ENCODE results near the gene TCERG1.
"Not testable (repeated sequence)": the region's sequence is repeated elsewhere in the genome, so short reads cannot be mapped to it uniquely, and the experiment has no call there.

Gene TCERG1

GRCh38 chr5:146519554-146519953, 72.4 kb downstream of the TCERG1 start:
- no peak for DNase-seq

GRCh38 chr5:146520731-146521130, 73.6 kb downstream of the TCERG1 start:
- no peak for DNase-seq

- no peak for DNase-seq
Measured at GRCh38 chr5:146521403-146522106, 74.4 kb downstream of the TCERG1 start.

- DNase-seq, result no peak
Measured at GRCh38 chr5:146523698-146524097, 76.6 kb downstream of the TCERG1 start.

- DNase-seq, result no peak
Measured at GRCh38 chr5:146527785-146528184, 80.7 kb downstream of the TCERG1 start.

GRCh38 chr5:146528236-146528635, 81.1 kb downstream of the TCERG1 start:
- peak in 3 of 56 donors; percentile 7 to 42 (median 10) for DNase-seq

GRCh38 chr5:146529984-146530383, 82.9 kb downstream of the TCERG1 start:
- DNase-seq, result no peak

- peak in 45 of 56 donors; percentile 1 to 83 (median 28) for DNase-seq
Measured at GRCh38 chr5:146533260-146533857, 86.2 kb downstream of the TCERG1 start.

- no peak for DNase-seq
Measured at GRCh38 chr5:146533882-146534281, 86.7 kb downstream of the TCERG1 start.

GRCh38 chr5:146538432-146538831, 91.3 kb downstream of the TCERG1 start:
- DNase-seq, result no peak

- DNase-seq, result no peak
Measured at GRCh38 chr5:146539973-146540372, 92.8 kb downstream of the TCERG1 start.

- no peak for DNase-seq
Measured at GRCh38 chr5:146540414-146540813, 93.3 kb downstream of the TCERG1 start.

GRCh38 chr5:146541958-146542849, 95.1 kb downstream of the TCERG1 start:
- peak in 51 of 56 donors; percentile 2 to 80 (median 45) for DNase-seq

GRCh38 chr5:146544232-146544631, 97.1 kb downstream of the TCERG1 start:
- DNase-seq, result no peak

GRCh38 chr5:146548781-146549449, 101.8 kb downstream of the TCERG1 start:
- no peak for DNase-seq

- no peak for DNase-seq
Measured at GRCh38 chr5:146549615-146550014, 102.5 kb downstream of the TCERG1 start.

- DNase-seq, result no peak
Measured at GRCh38 chr5:146553446-146553845, 106.3 kb downstream of the TCERG1 start.

- DNase-seq, result not testable (repeated sequence)
Measured at GRCh38 chr5:146556884-146557283, 109.8 kb downstream of the TCERG1 start.

GRCh38 chr5:146560205-146560812, 113.2 kb downstream of the TCERG1 start:
- DNase-seq, result no peak

Measured in amygdala (tissue), 56 donors.